Measurements from ENCODE around the gene YIPF7. TPM values are rescaled to one million over a fixed set of nuclear protein-coding genes. Genes with fewer than 3 reads are reported as not detected.

The YIPF7 gene
- total RNA-seq, 4 donors from 2014 or later = not detected

- H3K4me3 ChIP-seq = no peak overlapping the region
- H3K9me3 ChIP-seq = no peaks in the 10 kb centered on the region
- no peak overlapping the region for H3K27ac ChIP-seq
- H3K4me1 ChIP-seq = no peaks in the 10 kb centered on the region
- WGBS, 2 donors = 0 to 4% methylated on average over 2 of the region's 2 CpGs
- peaks cover 0 to 4% (median 0%) of the 10 kb centered on the region in 4 donors for H3K27me3 ChIP-seq
- peak; percentile 27 to 57 (median 42) for TF ChIP-seq CTCF (IDR thresholded peaks at IDR 0.05)
- TF ChIP-seq POLR2A (IDR thresholded peaks at IDR 0.05) = no peak
- DNase-seq = no peak
- no peaks in the 10 kb centered on the region for H3K36me3 ChIP-seq
- intact Hi-C loops (cut with DNase I) = no loop called here
These were observed 22.1 kb downstream of the YIPF7 start for GRCh38 chr4:44629280-44629866.

- Histone ChIP-seq H3K36me3 (no peaks in the 10 kb centered on the region), H3K27ac (no peak overlapping the region), H3K27me3 (no peaks in the 10 kb centered on the region), H3K4me3 (no peak overlapping the region), H3K9me3 (no peaks in the 10 kb centered on the region), H3K4me1 (no peaks in the 10 kb centered on the region)
- WGBS, 2 donors = 6 to 21% methylated on average over 1 of the region's 1 CpG
- no peak for DNase-seq
- TF ChIP-seq POLR2A (IDR thresholded peaks at IDR 0.05) (no peak), CTCF (IDR thresholded peaks at IDR 0.05) (no peak)
- intact Hi-C loops (cut with DNase I) = no loop called here
These were observed 27.7 kb downstream of the YIPF7 start for GRCh38 chr4:44623676-44624075.

- DNase-seq = no peak
- intact Hi-C loops (cut with DNase I) = no loop called here
- no peak overlapping the region for H3K27ac ChIP-seq
- WGBS, 2 donors = 78 to 81% methylated on average over 1 of the region's 1 CpG
- H3K4me1 ChIP-seq = no peaks in the 10 kb centered on the region
- no peaks in the 10 kb centered on the region for H3K36me3 ChIP-seq
- no peak overlapping the region for H3K4me3 ChIP-seq
- no peaks in the 10 kb centered on the region for H3K27me3 ChIP-seq
- H3K9me3 ChIP-seq = no peaks in the 10 kb centered on the region
- TF ChIP-seq CTCF (IDR thresholded peaks at IDR 0.05) = no peak
- no peak for TF ChIP-seq POLR2A (IDR thresholded peaks at IDR 0.05)
These were observed 34.8 kb downstream of the YIPF7 start for GRCh38 chr4:44616621-44617020.

GRCh38 chr4:44583393-44583792 is 68.0 kb downstream of the YIPF7 start:
- intact Hi-C loops (cut with DNase I) = no loop called here
- Histone ChIP-seq H3K4me3 (no peak overlapping the region), H3K27ac (no peak overlapping the region), H3K4me1 (no peaks in the 10 kb centered on the region), H3K27me3 (no peaks in the 10 kb centered on the region), H3K36me3 (no peaks in the 10 kb centered on the region), H3K9me3 (no peaks in the 10 kb centered on the region)
- no peak for DNase-seq
- 76 to 77% methylated on average over 2 to 3 of the region's 3 CpGs for WGBS, 2 donors
- TF ChIP-seq POLR2A (IDR thresholded peaks at IDR 0.05) (no peak), CTCF (IDR thresholded peaks at IDR 0.05) (no peak)

GRCh38 chr4:44580231-44580630 is 71.2 kb downstream of the YIPF7 start:
- H3K4me1 ChIP-seq = no peaks in the 10 kb centered on the region
- no peak for TF ChIP-seq CTCF (IDR thresholded peaks at IDR 0.05)
- TF ChIP-seq POLR2A (IDR thresholded peaks at IDR 0.05) = no peak

More at GRCh38 chr4:44580231-44580630, 71.2 kb downstream of the YIPF7 start:
- no peaks in the 10 kb centered on the region for H3K36me3 ChIP-seq
- H3K4me3 ChIP-seq = no peak overlapping the region
- intact Hi-C loops (cut with DNase I) = no loop called here
- H3K27me3 ChIP-seq = no peaks in the 10 kb centered on the region
- H3K27ac ChIP-seq = no peak overlapping the region
- DNase-seq = no peak
- H3K9me3 ChIP-seq = no peaks in the 10 kb centered on the region

Measured in esophagus squamous epithelium (tissue), 5 donors.